Spleen (tissue), 7 donors: ENCODE results near the gene PLB1.

Experiments used
- CTCF ChIP-seq, 11 experiments: fragments of 200-600 bp in 7 of 11; fragments of 450-650 bp in 4 of 11; sonication (generic) in 4 of 11; IDR thresholded peaks in 8 of 11; conservative IDR thresholded peaks in 3 of 11; 1 replicate in 7 of 11; 2 replicates in 4 of 11; pipeline versions ENCODE4 v1.4.0 to v1.8.0; 2016 to 2021; ENCODE audit warnings: antibody characterized with exemption in 11 of 11, inconsistent platforms in 4 of 11, mild to moderate bottlenecking in 1 of 11
- POLR2AphosphoS5 ChIP-seq, 3 donors: sonication (generic); formaldehyde crosslinking; IDR thresholded peaks; one replicate each; pipeline ENCODE4 v1.5.1; 2017; ENCODE audit warnings: antibody characterized with exemption in 3 of 3
- donor health status: DM: no; HTN: no; CAD: no; lungs with moderate emphysema.
- donor health status: DM: no; HTN: no; CAD: no.
- donor health status: DM: no; HTN: no; CAD: no.

GRCh38 chr2:28579606-28580005 is 83.7 kb downstream of the PLB1 start:
- no peak for TF ChIP-seq CTCF (IDR thresholded peaks at IDR 0.05 in 8 of 11, conservative IDR thresholded peaks at IDR 0.05 in 3 of 11)
- no peak for TF ChIP-seq POLR2AphosphoS5 (IDR thresholded peaks at IDR 0.05)
